GM12864 (cell line): ENCODE results near the gene SPRR4.

ENCODE experiments used
- DNase-seq: peaks from one replicate; pipeline ENCODE4 v3.0.0-alpha.2; 2011; ENCODE audit warnings: low read depth
- H3K4me3 ChIP-seq: 2 replicates; pipeline ENCODE4 v1.5.1; 2011; ENCODE audit warnings: mild to moderate bottlenecking, low read depth, low read length, control low read depth
- CTCF ChIP-seq: IDR thresholded peaks from 2 replicates; pipeline ENCODE4 v1.5.1; 2011; ENCODE audit warnings: low read depth, mild to moderate bottlenecking, moderate library complexity, low read length, control low read depth, inconsistent platforms; ENCODE audit errors: missing control alignments

SPRR4 gene

DNA sequence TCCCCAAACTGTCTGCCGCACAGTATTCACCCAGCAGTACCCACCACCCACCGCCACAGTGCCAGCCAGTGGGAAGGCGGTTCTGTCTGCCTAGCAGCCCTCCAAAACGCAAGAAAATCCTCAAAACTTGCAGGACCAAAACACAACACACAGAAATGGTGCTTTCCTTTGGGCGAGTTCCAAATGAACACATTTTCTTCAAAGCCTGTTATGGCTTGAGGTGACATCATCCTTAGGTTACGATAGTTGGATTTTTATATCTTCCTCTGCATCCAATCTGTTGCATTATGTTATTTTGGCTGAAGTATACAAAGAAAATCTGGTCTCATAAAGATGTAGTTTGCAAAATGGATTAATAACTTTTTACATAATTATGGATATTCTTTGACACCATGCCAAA, 22.7 kb downstream of the SPRR4 start:
- TF ChIP-seq CTCF = no peak
- no peak overlapping the region for H3K4me3 ChIP-seq
- no peak for DNase-seq

DNA sequence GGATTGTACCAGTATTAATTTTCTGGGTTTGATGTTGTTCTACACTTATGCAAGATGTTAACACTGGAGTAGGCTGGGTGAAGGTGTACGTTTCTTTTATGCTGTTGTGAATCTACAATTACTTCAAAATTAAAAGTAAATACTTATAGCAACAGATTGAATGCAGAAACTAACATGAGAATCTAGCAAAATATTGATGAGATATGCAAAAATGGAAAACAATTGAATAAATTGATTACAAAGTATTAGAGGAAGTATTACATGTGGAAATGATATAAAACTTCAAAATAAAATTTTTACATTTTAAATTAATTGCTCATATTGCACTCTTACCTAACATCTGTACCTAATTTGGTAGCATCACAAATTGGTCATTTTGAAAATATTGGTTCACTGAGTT, 25.4 kb downstream of the SPRR4 start:
- no peak for TF ChIP-seq CTCF
- no peak for DNase-seq
- H3K4me3 ChIP-seq = no peak overlapping the region

GRCh38 chr1:152996633-152997400, 26.4 kb downstream of the SPRR4 start:
- no peak overlapping the region for H3K4me3 ChIP-seq
- TF ChIP-seq CTCF = no peak
- DNase-seq = no peak

DNA sequence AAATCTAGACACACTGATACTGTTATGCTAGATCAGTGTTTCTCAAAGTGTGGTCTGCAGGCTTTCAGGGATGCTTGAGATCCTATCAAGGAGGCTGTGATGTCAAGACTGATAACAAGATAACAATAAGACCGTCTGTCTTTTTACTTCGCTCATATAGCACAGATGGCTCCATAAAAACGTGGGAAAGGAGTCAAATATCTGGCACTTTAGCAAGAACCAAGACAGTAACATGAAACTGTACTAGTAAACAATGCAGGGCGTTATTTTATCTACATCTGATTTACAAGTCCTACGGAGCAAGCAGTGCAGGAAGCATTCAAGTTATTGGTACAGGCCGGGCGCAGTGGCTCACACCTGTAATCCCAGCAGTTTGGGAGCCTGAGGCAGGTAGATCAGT, 27.5 kb downstream of the SPRR4 start:
- no peak overlapping the region for H3K4me3 ChIP-seq
- no peak for DNase-seq
- TF ChIP-seq CTCF = no peak

DNA sequence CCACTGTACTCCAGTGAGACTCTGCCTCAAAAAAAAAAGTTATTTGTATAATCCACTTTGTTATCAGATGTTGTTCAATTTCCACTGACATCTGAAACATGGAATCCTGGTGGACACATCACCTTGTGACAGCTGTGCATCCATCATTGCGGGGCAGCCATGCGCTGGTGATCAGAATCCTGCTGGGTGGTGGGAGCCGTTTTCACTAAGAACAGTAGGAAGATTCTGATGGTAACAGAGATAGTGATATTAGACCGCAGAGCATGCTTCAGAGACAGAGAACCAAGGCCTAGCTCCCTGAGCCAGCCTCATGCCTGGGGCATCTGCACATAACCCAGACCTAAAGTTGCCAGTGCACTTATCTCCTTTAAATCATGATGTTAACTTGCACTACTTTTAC, 28.0 kb downstream of the SPRR4 start:
- no peak for DNase-seq
- no peak for TF ChIP-seq CTCF
- H3K4me3 ChIP-seq = no peak overlapping the region

- no peak for TF ChIP-seq CTCF
- no peak for DNase-seq
- H3K4me3 ChIP-seq = no peak overlapping the region
Observed at GRCh38 chr1:152999818-153000217, 29.4 kb downstream of the SPRR4 start.

- no peak overlapping the region for H3K4me3 ChIP-seq
- TF ChIP-seq CTCF = no peak
- DNase-seq = no peak
Observed at GRCh38 chr1:153000294-153000693, 29.8 kb downstream of the SPRR4 start.
